Neuronal stem cell (in vitro differentiated cells): ENCODE measurements around the gene NWD2.
A peak's percentile ranks its signal among the peaks of the same experiment; 100 is the strongest.

Source experiments
- DNase-seq: peaks from one replicate; pipeline ENCODE4 v3.0.0-alpha.2; 2013; ENCODE audit warnings: low spot score
- H2AFZ ChIP-seq: one replicate; pipeline ENCODE4 v1.6.1; 2013; ENCODE audit warnings: mild to moderate bottlenecking, low read length, inconsistent platforms
- H2AK5ac ChIP-seq: 2 replicates; pipeline ENCODE4 v1.6.1; 2013; ENCODE audit warnings: low read depth, mild to moderate bottlenecking, inconsistent platforms, low read length, moderate library complexity, mixed read lengths
- H2BK120ac ChIP-seq: 2 replicates; pipeline ENCODE4 v1.6.1; 2013; ENCODE audit warnings: low read depth, mild to moderate bottlenecking, inconsistent platforms, low read length, moderate library complexity, mixed read lengths
- H2BK12ac ChIP-seq: one replicate; pipeline ENCODE4 v1.6.1; 2013; ENCODE audit warnings: low read length, inconsistent platforms
- H2BK15ac ChIP-seq: 2 replicates; pipeline ENCODE4 v1.6.1; 2013; ENCODE audit warnings: mild to moderate bottlenecking, low read length, inconsistent platforms, mixed read lengths
- H2BK5ac ChIP-seq: one replicate; pipeline ENCODE4 v1.6.1; 2013; ENCODE audit warnings: inconsistent platforms, mild to moderate bottlenecking, low read length, moderate library complexity
- H3K14ac ChIP-seq: one replicate; pipeline ENCODE4 v1.6.1; 2013; ENCODE audit warnings: low read length, inconsistent platforms
- H3K18ac ChIP-seq: 2 replicates; pipeline ENCODE4 v1.6.1; 2013; ENCODE audit warnings: low read length, inconsistent platforms
- H3K23ac ChIP-seq: 2 replicates; pipeline ENCODE4 v1.6.1; 2013; ENCODE audit warnings: low read depth, mild to moderate bottlenecking, mixed read lengths, low read length, inconsistent platforms; ENCODE audit not compliant: poor library complexity
- H3K27ac ChIP-seq: replicated peaks from 3 replicates; pipeline ENCODE4 v1.5.1; 2013; ENCODE audit warnings: low read length, inconsistent platforms
- H3K27me3 ChIP-seq, 3 experiments: 2 replicates each; pipeline ENCODE4 v1.6.1; 2013; ENCODE audit warnings: low read length in 3 of 3, mild to moderate bottlenecking in 2 of 3, inconsistent platforms in 1 of 3, low read depth in 1 of 3, mixed read lengths in 1 of 3, moderate library complexity in 1 of 3; ENCODE audit not compliant: control insufficient read depth in 3 of 3, insufficient read depth in 3 of 3
- H3K36me3 ChIP-seq, 2 donors: replicated peaks in 1 of 2; 2 replicates each; pipeline ENCODE4 v1.6.1; 2013; ENCODE audit warnings: low read length in 2 of 2; ENCODE audit not compliant: control insufficient read depth in 2 of 2, insufficient read depth in 2 of 2
- H3K4ac ChIP-seq: 2 replicates; pipeline ENCODE4 v1.6.1; 2013; ENCODE audit warnings: inconsistent platforms, mild to moderate bottlenecking, low read length, moderate library complexity
- H3K4me1 ChIP-seq, 2 donors: 1 replicate in 1 of 2; 2 replicates in 1 of 2; pipeline ENCODE4 v1.6.1; 2013; ENCODE audit warnings: low read length in 2 of 2, low read depth in 1 of 2; ENCODE audit not compliant: control insufficient read depth in 2 of 2, insufficient read depth in 1 of 2
- H3K4me2 ChIP-seq: one replicate; pipeline ENCODE4 v1.6.1; 2013; ENCODE audit warnings: mild to moderate bottlenecking, low read length, inconsistent platforms; ENCODE audit not compliant: insufficient read depth, poor library complexity, severe bottlenecking
- H3K4me3 ChIP-seq, 2 donors: 2 replicates each; pipeline ENCODE4 v1.5.1; 2013; ENCODE audit warnings: low read length in 2 of 2, mild to moderate bottlenecking in 2 of 2, inconsistent platforms in 1 of 2, moderate library complexity in 1 of 2
- H3K79me1 ChIP-seq: one replicate; pipeline ENCODE4 v1.6.1; 2013; ENCODE audit warnings: low read depth, mild to moderate bottlenecking, inconsistent platforms, low read length, moderate library complexity
- H3K9ac ChIP-seq: one replicate; pipeline ENCODE4 v1.6.1; 2013; ENCODE audit warnings: mild to moderate bottlenecking, low read depth, low read length, inconsistent platforms; ENCODE audit not compliant: poor library complexity
- H3K9me3 ChIP-seq, 2 donors: replicated peaks in 1 of 2; 2 replicates each; pipeline versions ENCODE3 to v1.6.1; 2013; ENCODE audit warnings: low read length in 2 of 2, mild to moderate bottlenecking in 2 of 2, inconsistent platforms in 1 of 2, low read depth in 1 of 2, mixed read lengths in 1 of 2, moderate library complexity in 1 of 2; ENCODE audit not compliant: control insufficient read depth in 2 of 2, insufficient read depth in 1 of 2
- H4K8ac ChIP-seq: one replicate; pipeline ENCODE4 v1.6.1; 2013; ENCODE audit warnings: low read depth, mild to moderate bottlenecking, inconsistent platforms, low read length, moderate library complexity
- H4K91ac ChIP-seq: one replicate; pipeline ENCODE4 v1.6.1; 2013; ENCODE audit warnings: low read length, low read depth, mild to moderate bottlenecking, inconsistent platforms; ENCODE audit not compliant: poor library complexity
- WGBS, 2 donors: extraction: QIAGEN DNeasy Blood & Tissue Kit; methylation state at CpG; one replicate each; pipeline ENCODE4 v1.1.7; 2013; ENCODE audit warnings: missing lambda C conversion rate in 2 of 2, mixed read lengths in 1 of 2; ENCODE audit not compliant: insufficient read length in 2 of 2, insufficient replicate concordance in 1 of 2; ENCODE audit errors: extremely low coverage in 2 of 2; 5-methylcytosine and 5-hydroxymethylcytosine counted together

The NWD2 gene

DNA sequence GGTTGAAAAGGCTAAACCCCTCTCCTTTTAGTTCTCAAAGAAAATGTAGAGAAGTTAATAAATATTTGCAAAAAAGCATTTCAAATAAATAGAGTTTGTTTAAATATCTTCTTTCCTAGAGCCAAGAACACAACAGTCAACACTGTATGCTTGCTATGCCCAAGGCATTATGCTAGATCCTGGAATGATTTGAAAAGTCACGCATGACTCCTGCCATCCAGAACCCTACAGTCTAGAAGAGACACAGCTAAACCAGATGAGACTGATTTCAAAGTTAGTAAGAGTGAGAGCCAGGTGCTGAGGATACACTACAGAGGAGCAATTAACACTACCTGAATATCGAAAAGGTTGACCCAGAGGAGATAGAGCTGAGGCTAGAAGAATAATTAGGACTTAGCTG, 205.8 kb downstream of the NWD2 start:
- Histone ChIP-seq H3K79me1 (no peaks in the 10 kb centered on the region), H4K91ac (no peak overlapping the region), H2AFZ (no peak overlapping the region), H3K4ac (no peak overlapping the region), H2BK120ac (no peak overlapping the region), H3K23ac (no peak overlapping the region), H3K27ac (no peak overlapping the region), H3K4me3 (no peak overlapping the region), H3K4me2 (no peak overlapping the region), H2BK15ac (no peak overlapping the region), H3K36me3 (no peaks in the 10 kb centered on the region), H3K18ac (no peak overlapping the region), H3K9me3 (no peaks in the 10 kb centered on the region), H2BK12ac (no peak overlapping the region), H2BK5ac (no peak overlapping the region), H4K8ac (no peak overlapping the region), H3K9ac (no peak overlapping the region), H3K27me3 (peaks cover 3 to 25% (median 16%) of the 10 kb centered on the region in 3 experiments), H3K4me1 (peaks cover 0 to 2% of the 10 kb centered on the region in 2 donors), H2AK5ac (no peak overlapping the region), H3K14ac (no peak overlapping the region)
- no peak for DNase-seq
- WGBS, 2 donors = no CpG with 5 or more reads among the region's 2 CpGs

DNA sequence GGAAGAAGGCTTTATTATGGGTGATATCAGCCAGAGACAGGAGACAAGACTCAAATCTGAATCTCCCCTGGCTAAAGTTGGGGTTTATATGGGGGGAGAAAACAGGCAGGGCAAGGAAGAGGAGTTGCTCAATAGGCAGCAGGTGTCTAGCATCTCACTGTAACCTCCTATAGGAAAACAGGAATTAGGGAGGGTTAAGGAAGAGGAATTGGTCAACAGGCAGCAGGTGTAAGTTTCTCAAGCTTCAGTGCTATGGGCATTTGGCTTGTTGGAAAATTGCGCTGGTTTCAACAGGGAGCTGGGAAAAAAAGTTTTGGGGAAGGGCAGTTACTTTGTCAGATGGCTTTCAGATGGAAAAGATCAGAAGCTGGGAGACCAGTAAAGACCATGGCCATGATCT, 206.4 kb downstream of the NWD2 start:
- peaks cover 3 to 31% (median 19%) of the 10 kb centered on the region in 3 experiments for H3K27me3 ChIP-seq
- no peak overlapping the region for H3K23ac ChIP-seq
- H2BK12ac ChIP-seq = no peak overlapping the region
- no peak overlapping the region for H3K4me3 ChIP-seq
- H3K9ac ChIP-seq = no peak overlapping the region
- H3K4me1 ChIP-seq = peaks cover 0 to 2% of the 10 kb centered on the region in 2 donors
- no peak overlapping the region for H2BK120ac ChIP-seq
- H2AFZ ChIP-seq = no peak overlapping the region
- H4K8ac ChIP-seq = no peak overlapping the region
- no peaks in the 10 kb centered on the region for H3K79me1 ChIP-seq
- H4K91ac ChIP-seq = no peak overlapping the region
- no peak overlapping the region for H3K18ac ChIP-seq
- no peak overlapping the region for H2BK15ac ChIP-seq
- no peak overlapping the region for H3K14ac ChIP-seq
- H2BK5ac ChIP-seq = no peak overlapping the region
- WGBS, 2 donors = no CpG with 5 or more reads among the region's 1 CpG
- no peak for DNase-seq
- H3K36me3 ChIP-seq = no peaks in the 10 kb centered on the region
- H3K4ac ChIP-seq = no peak overlapping the region
- no peak overlapping the region for H2AK5ac ChIP-seq
- H3K9me3 ChIP-seq = no peaks in the 10 kb centered on the region
- H3K4me2 ChIP-seq = no peak overlapping the region
- no peak overlapping the region for H3K27ac ChIP-seq

DNA sequence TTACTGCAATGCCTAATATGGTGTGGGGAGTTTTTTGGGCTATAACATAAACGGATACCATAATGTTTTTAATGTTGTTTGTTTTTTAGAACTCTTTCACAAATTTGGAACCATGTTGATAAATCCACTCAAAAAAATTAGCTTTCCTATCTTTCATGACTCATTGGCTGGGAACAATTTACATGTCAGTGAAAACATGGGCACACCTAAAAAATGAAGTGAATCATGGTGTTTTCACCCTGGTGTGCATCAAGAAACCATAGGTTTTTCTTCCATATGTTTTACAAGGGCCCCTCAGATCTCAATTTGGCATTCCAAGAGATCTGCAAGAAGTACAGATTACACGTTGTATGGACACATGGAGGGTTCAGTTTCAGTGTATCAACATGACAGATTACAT, 207.1 kb downstream of the NWD2 start:
- H4K8ac ChIP-seq = no peak overlapping the region
- H3K36me3 ChIP-seq = no peaks in the 10 kb centered on the region
- no peak overlapping the region for H3K4me3 ChIP-seq
- no peak overlapping the region for H3K4ac ChIP-seq
- no peak overlapping the region for H4K91ac ChIP-seq
- DNase-seq = no peak
- no peak overlapping the region for H2BK120ac ChIP-seq
- no peak overlapping the region for H2AFZ ChIP-seq
- no peak overlapping the region for H2AK5ac ChIP-seq
- no peak overlapping the region for H2BK15ac ChIP-seq
- H3K18ac ChIP-seq = no peak overlapping the region
- no peak overlapping the region for H3K9ac ChIP-seq
- H3K79me1 ChIP-seq = no peaks in the 10 kb centered on the region
- no peak overlapping the region for H2BK12ac ChIP-seq
- H3K4me1 ChIP-seq = peaks cover 0 to 2% of the 10 kb centered on the region in 2 donors
- no peak overlapping the region for H3K23ac ChIP-seq
- H3K27me3 ChIP-seq = peaks cover 3 to 39% (median 19%) of the 10 kb centered on the region in 3 experiments
- no peaks in the 10 kb centered on the region for H3K9me3 ChIP-seq
- H3K4me2 ChIP-seq = no peak overlapping the region
- no CpG with 5 or more reads among the region's 2 CpGs for WGBS, 2 donors
- H3K27ac ChIP-seq = no peak overlapping the region
- H2BK5ac ChIP-seq = no peak overlapping the region
- H3K14ac ChIP-seq = no peak overlapping the region

DNA sequence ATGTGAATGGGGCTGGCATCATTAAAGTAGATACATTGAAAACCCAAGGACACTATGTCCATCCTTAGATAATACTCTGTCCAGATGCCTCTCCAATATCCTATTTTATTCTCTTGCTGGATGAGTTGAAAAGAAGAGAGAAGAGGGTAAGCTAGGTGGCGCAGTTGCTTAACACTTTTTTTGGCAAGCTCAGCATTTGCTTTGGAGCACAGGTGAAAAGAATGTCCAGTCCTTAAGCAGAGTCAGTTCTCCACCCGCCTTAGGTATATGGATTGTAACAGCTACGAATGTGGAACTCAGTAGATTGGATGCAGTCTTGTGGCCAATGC, 208.4 kb downstream of the NWD2 start:
- Histone ChIP-seq H3K9me3 (no peaks in the 10 kb centered on the region), H4K91ac (no peak overlapping the region), H2BK12ac (no peak overlapping the region), H3K4me1 (peaks cover 0 to 2% of the 10 kb centered on the region in 2 donors), H3K27me3 (peaks cover 3 to 49% (median 19%) of the 10 kb centered on the region in 3 experiments), H2BK15ac (no peak overlapping the region), H2BK120ac (no peak overlapping the region), H3K79me1 (no peaks in the 10 kb centered on the region), H3K4me3 (no peak overlapping the region), H2AFZ (peak overlapping the region; percentile 95), H3K14ac (no peak overlapping the region), H2BK5ac (no peak overlapping the region), H3K4me2 (peak overlapping the region; percentile 95), H3K27ac (no peak overlapping the region), H4K8ac (no peak overlapping the region), H3K4ac (no peak overlapping the region), H3K9ac (no peak overlapping the region), H3K36me3 (no peaks in the 10 kb centered on the region), H3K18ac (no peak overlapping the region), H3K23ac (no peak overlapping the region), H2AK5ac (no peak overlapping the region)
- peak; percentile 59 for DNase-seq
- no CpG with 5 or more reads among the region's 3 CpGs for WGBS, 2 donors
